Amygdala (tissue), 56 donors: ENCODE data around the gene GPR83.
"Not testable (repeated sequence)": the region's sequence is repeated elsewhere in the genome, so short reads cannot be mapped to it uniquely, and the experiment has no call there.

Source experiments
- DNase-seq, 56 donors: peaks; one replicate each; lab custom pipeline; 2025; lab: John Stamatoyannopoulos, UW

GPR83 gene

GRCh38 chr11:94379613-94380012 is 21.6 kb downstream of the GPR83 start:
- DNase-seq = no peak

GRCh38 chr11:94376841-94377240 is 24.4 kb downstream of the GPR83 start:
- no peak for DNase-seq

GRCh38 chr11:94370576-94370975 is 30.6 kb downstream of the GPR83 start:
- not testable (repeated sequence) for DNase-seq

GRCh38 chr11:94350850-94351563 is 50.2 kb downstream of the GPR83 start:
- DNase-seq = not testable (repeated sequence)

- not testable (repeated sequence) for DNase-seq
These were observed 54.9 kb downstream of the GPR83 start for GRCh38 chr11:94346311-94346710.

- DNase-seq = no peak
These were observed 57.7 kb downstream of the GPR83 start for GRCh38 chr11:94343495-94343894.

GRCh38 chr11:94342250-94342649 is 59.0 kb downstream of the GPR83 start:
- DNase-seq = no peak

GRCh38 chr11:94338651-94339050 is 62.6 kb downstream of the GPR83 start:
- DNase-seq = no peak

- DNase-seq = no peak
These were observed 65.2 kb downstream of the GPR83 start for GRCh38 chr11:94336033-94336432.

GRCh38 chr11:94332814-94333213 is 68.4 kb downstream of the GPR83 start:
- DNase-seq = no peak

- DNase-seq = no peak
These were observed 70.4 kb downstream of the GPR83 start for GRCh38 chr11:94330789-94331188.

GRCh38 chr11:94329501-94329900 is 71.7 kb downstream of the GPR83 start:
- DNase-seq = no peak

GRCh38 chr11:94328587-94329080 is 72.6 kb downstream of the GPR83 start:
- no peak for DNase-seq
